GM19035 (cell line): ENCODE data around the gene LYSMD4.
A peak's percentile ranks its signal among the peaks of the same experiment; 100 is the strongest.

Source experiments
- ATAC-seq: cut with Tn5 transposase; IDR thresholded peaks from one replicate; pipeline ENCODE4 v1.9.1; 2021; ENCODE audit not compliant: unreplicated experiment

LYSMD4 gene

GRCh38 chr15:99732124-99732750 lies 1.0 kb downstream of the LYSMD4 start:
- ATAC-seq = no peak

- no peak for ATAC-seq
Measured at GRCh38 chr15:99731336-99732123, 1.7 kb downstream of the LYSMD4 start.

GRCh38 chr15:99729920-99730319 lies 3.3 kb downstream of the LYSMD4 start:
- ATAC-seq = no peak

- no peak for ATAC-seq
Measured at GRCh38 chr15:99729327-99729726, 3.9 kb downstream of the LYSMD4 start.

GRCh38 chr15:99728916-99729315 lies 4.3 kb downstream of the LYSMD4 start:
- ATAC-seq = no peak

- no peak for ATAC-seq
Measured at GRCh38 chr15:99727733-99728132, 5.5 kb downstream of the LYSMD4 start.

GRCh38 chr15:99727330-99727729 lies 5.9 kb downstream of the LYSMD4 start:
- ATAC-seq = no peak

GRCh38 chr15:99726333-99726732 lies 6.9 kb downstream of the LYSMD4 start:
- no peak for ATAC-seq

- no peak for ATAC-seq
Measured at GRCh38 chr15:99722406-99722805, 10.8 kb downstream of the LYSMD4 start.

GRCh38 chr15:99721896-99722295 lies 11.3 kb downstream of the LYSMD4 start:
- no peak for ATAC-seq

GRCh38 chr15:99721104-99721778 lies 12.0 kb downstream of the LYSMD4 start:
- ATAC-seq = no peak

GRCh38 chr15:99720533-99720932 lies 12.7 kb downstream of the LYSMD4 start:
- ATAC-seq = no peak

GRCh38 chr15:99719096-99719541 lies 14.1 kb downstream of the LYSMD4 start:
- ATAC-seq = peak; percentile 79

GRCh38 chr15:99718421-99718820 lies 14.8 kb downstream of the LYSMD4 start:
- no peak for ATAC-seq

GRCh38 chr15:99717161-99718009 lies 15.9 kb downstream of the LYSMD4 start:
- peak; percentile 39 for ATAC-seq

- no peak for ATAC-seq
Measured at GRCh38 chr15:99716540-99717095, 16.6 kb downstream of the LYSMD4 start.

GRCh38 chr15:99712415-99712814 lies 20.8 kb downstream of the LYSMD4 start:
- ATAC-seq = no peak

- no peak for ATAC-seq
Measured at GRCh38 chr15:99711625-99712024, 21.6 kb downstream of the LYSMD4 start.

GRCh38 chr15:99709243-99709986 lies 23.8 kb downstream of the LYSMD4 start:
- ATAC-seq = no peak

- ATAC-seq = no peak
Measured at GRCh38 chr15:99708563-99708962, 24.7 kb downstream of the LYSMD4 start.
